ENCODE data around the gene RBM33.

The RBM33 gene

DNA sequence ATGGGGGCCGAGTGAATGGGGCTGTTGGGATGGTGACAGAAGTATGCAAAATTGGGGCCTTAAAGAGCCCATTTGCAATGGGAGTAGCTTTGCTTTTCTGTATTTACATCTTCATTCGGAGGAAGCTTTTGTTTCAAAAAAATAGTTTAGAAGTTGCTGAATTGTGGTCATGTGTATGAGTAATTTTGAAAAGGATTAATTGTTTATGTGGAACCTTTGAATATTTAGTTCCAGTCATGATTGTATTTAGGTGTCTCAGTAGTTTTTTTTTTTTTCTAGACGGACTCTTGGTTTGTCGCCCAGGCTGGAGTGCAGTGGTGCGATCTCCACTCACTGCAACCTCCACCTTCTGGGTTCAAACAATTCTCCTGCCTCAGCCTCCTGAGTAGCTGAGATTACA is 37.2 kb downstream of the RBM33 start:
- DNase-seq, result no peak
- H3K4me3 ChIP-seq (ENCODE audit: low read length), result no peak overlapping the region
- H3K36me3 ChIP-seq (replicated peaks; ENCODE audit: insufficient read depth, low read length), result peaks cover 33% of the 10 kb centered on the region
- no peaks in the 10 kb centered on the region for H3K9me3 ChIP-seq (replicated peaks; ENCODE audit: insufficient read depth, low read length)
- H3K4me1 ChIP-seq (ENCODE audit: low read length), result peaks cover 5% of the 10 kb centered on the region
- H2AFZ ChIP-seq (ENCODE audit: low read length), result no peak overlapping the region
- no peak for TF ChIP-seq EZH2 (optimal IDR thresholded peaks at IDR 0.05; ENCODE audit: low read depth, low read length)
- TF ChIP-seq, protein P1, sequence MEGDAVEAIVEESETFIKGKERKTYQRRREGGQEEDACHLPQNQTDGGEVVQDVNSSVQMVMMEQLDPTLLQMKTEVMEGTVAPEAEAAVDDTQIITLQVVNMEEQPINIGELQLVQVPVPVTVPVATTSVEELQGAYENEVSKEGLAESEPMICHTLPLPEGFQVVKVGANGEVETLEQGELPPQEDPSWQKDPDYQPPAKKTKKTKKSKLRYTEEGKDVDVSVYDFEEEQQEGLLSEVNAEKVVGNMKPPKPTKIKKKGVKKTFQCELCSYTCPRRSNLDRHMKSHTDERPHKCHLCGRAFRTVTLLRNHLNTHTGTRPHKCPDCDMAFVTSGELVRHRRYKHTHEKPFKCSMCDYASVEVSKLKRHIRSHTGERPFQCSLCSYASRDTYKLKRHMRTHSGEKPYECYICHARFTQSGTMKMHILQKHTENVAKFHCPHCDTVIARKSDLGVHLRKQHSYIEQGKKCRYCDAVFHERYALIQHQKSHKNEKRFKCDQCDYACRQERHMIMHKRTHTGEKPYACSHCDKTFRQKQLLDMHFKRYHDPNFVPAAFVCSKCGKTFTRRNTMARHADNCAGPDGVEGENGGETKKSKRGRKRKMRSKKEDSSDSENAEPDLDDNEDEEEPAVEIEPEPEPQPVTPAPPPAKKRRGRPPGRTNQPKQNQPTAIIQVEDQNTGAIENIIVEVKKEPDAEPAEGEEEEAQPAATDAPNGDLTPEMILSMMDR (IDR thresholded peaks at IDR 0.05; ENCODE audit: low read length), result no peak
- no peak overlapping the region for H3K27ac ChIP-seq (ENCODE audit: low read length)
- H3K4me2 ChIP-seq (ENCODE audit: low read depth, low read length), result no peak overlapping the region
- H3K9me2 ChIP-seq (replicated peaks; ENCODE audit: insufficient read depth, low read length), result no peaks in the 10 kb centered on the region
- no peak overlapping the region for H3K9ac ChIP-seq (ENCODE audit: low read length)
- peaks cover 91% of the 10 kb centered on the region for H3K79me2 ChIP-seq (ENCODE audit: low read length)
- H3F3A ChIP-seq (ENCODE audit: insufficient read depth, low read length), result peaks cover under 1% of the 10 kb centered on the region
- H4K20me1 ChIP-seq (ENCODE audit: insufficient read depth, low read length), result peaks cover 18% of the 10 kb centered on the region
- H3K27me3 ChIP-seq (replicated peaks; ENCODE audit: insufficient read depth, low read length), result no peaks in the 10 kb centered on the region

DNA sequence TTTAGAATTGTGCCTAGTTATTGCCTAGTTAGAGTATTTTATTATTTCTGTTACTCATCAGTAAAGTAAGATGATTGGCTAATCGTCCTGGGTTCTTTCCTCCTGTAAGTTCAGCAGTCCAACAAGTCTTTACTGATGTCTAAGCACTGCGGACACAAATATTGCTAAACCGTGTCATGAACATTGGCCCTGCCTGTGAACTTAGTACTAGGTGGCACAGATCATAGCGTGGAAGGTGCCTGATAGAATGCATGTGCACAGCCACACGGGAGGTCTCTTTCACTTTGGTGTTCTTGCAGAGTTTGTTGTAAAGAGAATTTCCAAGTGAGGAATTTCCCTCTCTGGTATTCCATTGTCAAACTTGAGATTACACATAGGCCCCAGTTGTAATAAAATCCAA is 38.0 kb downstream of the RBM33 start:
- Histone ChIP-seq H3K9ac (ENCODE audit: low read length) (no peak overlapping the region), H4K20me1 (ENCODE audit: insufficient read depth, low read length) (peaks cover 10% of the 10 kb centered on the region; the same call in 1 of the 2 replicates), H3K4me1 (ENCODE audit: low read length) (0 out of 2 replicates have a peak, but pooled peaks cover 1% of the 10 kb centered on the region), H3K9me3 (replicated peaks; ENCODE audit: insufficient read depth, low read length) (no peaks in the 10 kb centered on the region), H3K79me2 (ENCODE audit: low read length) (peaks cover 87% of the 10 kb centered on the region), H2AFZ (ENCODE audit: low read length) (no peak overlapping the region), H3K27me3 (replicated peaks; ENCODE audit: insufficient read depth, low read length) (no peaks in the 10 kb centered on the region), H3K9me2 (replicated peaks; ENCODE audit: insufficient read depth, low read length) (no peaks in the 10 kb centered on the region), H3F3A (ENCODE audit: insufficient read depth, low read length) (no peaks in the 10 kb centered on the region), H3K36me3 (replicated peaks; ENCODE audit: insufficient read depth, low read length) (peaks cover 33% of the 10 kb centered on the region), H3K4me3 (ENCODE audit: low read length) (no peak overlapping the region), H3K4me2 (ENCODE audit: low read depth, low read length) (no peak overlapping the region), H3K27ac (ENCODE audit: low read length) (no peak overlapping the region)
- no peak for DNase-seq
- TF ChIP-seq, protein P1 (IDR thresholded peaks at IDR 0.05; ENCODE audit: low read length), result no peak
- TF ChIP-seq EZH2phosphoT487 (IDR thresholded peaks at IDR 0.05; ENCODE audit: low read length) (no peak), EZH2 (optimal IDR thresholded peaks at IDR 0.05; ENCODE audit: low read depth, low read length) (no peak)

DNA sequence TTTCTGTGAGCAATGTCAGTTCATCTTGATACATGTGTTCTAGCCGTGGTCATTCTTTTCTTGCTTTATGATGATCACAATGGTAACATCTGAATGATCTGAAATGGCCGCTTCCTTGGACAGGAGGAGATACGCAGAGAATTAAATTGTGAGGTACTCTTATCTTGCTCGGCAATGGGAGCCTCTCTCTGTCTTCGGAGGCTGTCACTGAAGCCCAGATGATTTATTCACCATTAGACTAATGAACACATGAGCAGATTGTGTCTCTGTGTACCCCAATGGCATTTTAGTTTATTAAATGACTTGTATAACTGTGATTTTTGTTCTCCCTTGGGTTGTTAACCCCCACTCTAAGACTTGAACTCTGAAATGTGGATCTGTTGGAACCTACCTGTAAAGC is 38.6 kb downstream of the RBM33 start:
- Histone ChIP-seq H3K79me2 (ENCODE audit: low read length) (peaks cover 85% of the 10 kb centered on the region), H3K9me3 (replicated peaks; ENCODE audit: insufficient read depth, low read length) (no peaks in the 10 kb centered on the region), H3F3A (ENCODE audit: insufficient read depth, low read length) (no peaks in the 10 kb centered on the region), H3K36me3 (replicated peaks; ENCODE audit: insufficient read depth, low read length) (peaks cover 33% of the 10 kb centered on the region), H3K27me3 (replicated peaks; ENCODE audit: insufficient read depth, low read length) (no peaks in the 10 kb centered on the region), H3K4me2 (ENCODE audit: low read depth, low read length) (no peak overlapping the region), H3K9ac (ENCODE audit: low read length) (no peak overlapping the region), H3K4me1 (ENCODE audit: low read length) (no peaks in the 10 kb centered on the region), H3K4me3 (ENCODE audit: low read length) (no peak overlapping the region), H3K27ac (ENCODE audit: low read length) (no peak overlapping the region), H4K20me1 (ENCODE audit: insufficient read depth, low read length) (0 out of 2 replicates have a peak, but pooled peaks cover 9% of the 10 kb centered on the region), H2AFZ (ENCODE audit: low read length) (no peak overlapping the region), H3K9me2 (replicated peaks; ENCODE audit: insufficient read depth, low read length) (no peaks in the 10 kb centered on the region)
- DNase-seq, result no peak
- TF ChIP-seq EZH2 (optimal IDR thresholded peaks at IDR 0.05; ENCODE audit: low read depth, low read length) (no peak), EZH2phosphoT487 (IDR thresholded peaks at IDR 0.05; ENCODE audit: low read length) (no peak)
- TF ChIP-seq, protein P1 (IDR thresholded peaks at IDR 0.05; ENCODE audit: low read length), result no peak
